WERI-Rb-1 (cell line): Measurements from ENCODE around the gene UGT1A1.
"Not testable (repeated sequence)": the region's sequence is repeated elsewhere in the genome, so short reads cannot be mapped to it uniquely, and the experiment has no call there.

Experiments used
- DNase-seq: peaks from one replicate; pipeline ENCODE4 v3.0.0-alpha.2; 2020
- H3K27ac ChIP-seq: fragments of 250-450 bp; sonication (Bioruptor Pico); 2 replicates; pipeline ENCODE4 v1.5.1; 2020; ENCODE audit warnings: mild to moderate bottlenecking, moderate library complexity
- H3K27me3 ChIP-seq: fragments of 250-450 bp; sonication (Bioruptor Pico); 2 replicates; pipeline ENCODE4 v1.5.1; 2021; ENCODE audit warnings: mild to moderate bottlenecking, low read depth, moderate library complexity; ENCODE audit not compliant: insufficient read depth, severe bottlenecking
- H3K36me3 ChIP-seq: fragments of 250-450 bp; sonication (Bioruptor Pico); 2 replicates; pipeline ENCODE4 v1.5.1; 2020; ENCODE audit warnings: mild to moderate bottlenecking, moderate library complexity
- H3K4me3 ChIP-seq: 2 replicates; pipeline ENCODE4 v1.5.1; 2011; ENCODE audit warnings: low read depth, mild to moderate bottlenecking, control low read depth, low read length
- H3K9me3 ChIP-seq: fragments of 250-450 bp; sonication (Bioruptor Pico); 2 replicates; pipeline ENCODE4 v1.5.1; 2021; ENCODE audit warnings: mild to moderate bottlenecking, moderate library complexity; ENCODE audit not compliant: severe bottlenecking
- CTCF ChIP-seq: IDR thresholded peaks from 2 replicates; pipeline ENCODE4 v1.5.1; 2011; ENCODE audit warnings: low read depth, mild to moderate bottlenecking, control low read depth, inconsistent platforms, low read length

UGT1A1 gene

GRCh38 chr2:233718552-233718951 is 41.5 kb upstream of the UGT1A1 start, which contains the start of gene UGT1A4:
Gene UGT1A4, plus strand, starts transcription at chr2:233718736. Its CDS starts 85 bp downstream, at chr2:233718821.
- no peak within 1 kb of the TSS for H3K4me3 ChIP-seq
- no peaks in the 10 kb centered on the region for H3K9me3 ChIP-seq
- H3K36me3 ChIP-seq, result no peaks in the 10 kb centered on the region
- DNase-seq, result no peak
- TF ChIP-seq CTCF, result no peak
- H3K27ac ChIP-seq, result no peak within 1 kb of the TSS
- H3K27me3 ChIP-seq, result no peaks in the 10 kb centered on the region

GRCh38 chr2:233728723-233729301 is 31.3 kb upstream of the UGT1A1 start, which contains the start of gene UGT1A3:
Gene UGT1A3, plus strand, starts transcription at chr2:233729042. Its CDS starts 85 bp downstream, at chr2:233729127.
- no peaks in the 10 kb centered on the region for H3K27me3 ChIP-seq
- no peak for TF ChIP-seq CTCF
- DNase-seq, result no peak
- H3K36me3 ChIP-seq, result no peaks in the 10 kb centered on the region
- no peak within 1 kb of the TSS for H3K4me3 ChIP-seq
- H3K9me3 ChIP-seq, result peaks cover 3% of the 10 kb centered on the region
- H3K27ac ChIP-seq, result no peak within 1 kb of the TSS

- not testable (repeated sequence) for H3K4me3 ChIP-seq, H3K27ac ChIP-seq, H3K36me3 ChIP-seq, DNase-seq, H3K27me3 ChIP-seq, H3K9me3 ChIP-seq
Measured at GRCh38 chr2:233736868-233737653, 23.0 kb upstream of the UGT1A1 start.

GRCh38 chr2:233740870-233741269 is 19.2 kb upstream of the UGT1A1 start:
- Histone ChIP-seq H3K27me3 (no peaks in the 10 kb centered on the region), H3K4me3 (no peak overlapping the region), H3K36me3 (no peaks in the 10 kb centered on the region), H3K9me3 (peaks cover 9% of the 10 kb centered on the region), H3K27ac (no peak overlapping the region)
- no peak for TF ChIP-seq CTCF
- no peak for DNase-seq

GRCh38 chr2:233743464-233744259 is 16.4 kb upstream of the UGT1A1 start:
- peaks cover 1% of the 10 kb centered on the region for H3K9me3 ChIP-seq
- no peaks in the 10 kb centered on the region for H3K36me3 ChIP-seq
- TF ChIP-seq CTCF, result no peak

GRCh38 chr2:233745073-233745755 is 14.9 kb upstream of the UGT1A1 start:
- no peak for TF ChIP-seq CTCF

More at GRCh38 chr2:233743464-233744259, 16.4 kb upstream of the UGT1A1 start:
- H3K27ac ChIP-seq, result no peak overlapping the region
- no peak for DNase-seq
- H3K4me3 ChIP-seq, result no peak overlapping the region
- H3K27me3 ChIP-seq, result no peaks in the 10 kb centered on the region

GRCh38 chr2:233745838-233746237 is 14.2 kb upstream of the UGT1A1 start:
- H3K4me3 ChIP-seq, H3K27ac ChIP-seq, DNase-seq, H3K27me3 ChIP-seq, H3K36me3 ChIP-seq: not testable (repeated sequence)
- peaks cover 11% of the 10 kb centered on the region for H3K9me3 ChIP-seq

More at GRCh38 chr2:233745073-233745755, 14.9 kb upstream of the UGT1A1 start:
- Histone ChIP-seq H3K9me3 (peaks cover 4% of the 10 kb centered on the region), H3K36me3 (no peaks in the 10 kb centered on the region), H3K27ac (no peak overlapping the region), H3K27me3 (no peaks in the 10 kb centered on the region), H3K4me3 (no peak overlapping the region)
- DNase-seq, result no peak
